OCI-LY1 (cell line): ENCODE results near the gene OMP.

ENCODE experiments used
- H2AFZ ChIP-seq: fragments of 200-600 bp; sonication (generic), shearing (Covaris generic); 2 replicates; pipeline ENCODE4 v1.6.0; 2014; ENCODE audit warnings: antibody characterized with exemption, mild to moderate bottlenecking, low read length
- H3F3A ChIP-seq: fragments of 200-600 bp; sonication (generic), shearing (Covaris generic); 2 replicates; pipeline ENCODE4 v1.6.0; 2014; ENCODE audit warnings: mild to moderate bottlenecking, antibody characterized with exemption, low read length, moderate library complexity; ENCODE audit not compliant: insufficient read depth
- H3K27ac ChIP-seq: fragments of 200-600 bp; sonication (generic); 2 replicates; pipeline ENCODE4 v1.5.1; 2014; ENCODE audit warnings: low read length, mixed run types, mild to moderate bottlenecking, low read depth; ENCODE audit not compliant: poor library complexity, severe bottlenecking
- H3K27me3 ChIP-seq: fragments of 200-600 bp; sonication (generic); 2 replicates; pipeline ENCODE4 v1.6.0; 2014; ENCODE audit warnings: antibody characterized with exemption, mild to moderate bottlenecking, low read length, moderate library complexity; ENCODE audit not compliant: insufficient read depth
- H3K36me3 ChIP-seq: fragments of 200-600 bp; sonication (generic); 2 replicates; pipeline ENCODE4 v1.6.1; 2014; ENCODE audit warnings: mild to moderate bottlenecking, antibody characterized with exemption, low read length, moderate library complexity, mixed read lengths; ENCODE audit not compliant: insufficient read depth
- H3K4me1 ChIP-seq: fragments of 200-600 bp; sonication (generic); 2 replicates; pipeline ENCODE4 v1.5.1; 2014; ENCODE audit warnings: mild to moderate bottlenecking, low read length, moderate library complexity; ENCODE audit not compliant: insufficient read depth, severe bottlenecking
- H3K4me2 ChIP-seq: fragments of 200-600 bp; sonication (generic), shearing (Covaris generic); 2 replicates; pipeline ENCODE4 v1.6.1; 2014; ENCODE audit warnings: low read length
- H3K4me3 ChIP-seq: fragments of 200-600 bp; sonication (generic); 2 replicates; pipeline ENCODE4 v1.5.1; 2014; ENCODE audit warnings: low read length, low read depth, mild to moderate bottlenecking, mixed read lengths; ENCODE audit not compliant: poor library complexity, severe bottlenecking
- H3K79me2 ChIP-seq: fragments of 200-600 bp; shearing (Covaris generic); 2 replicates; pipeline ENCODE4 v1.6.1; 2016; ENCODE audit warnings: mixed run types, low read length, mixed read lengths; ENCODE audit not compliant: insufficient read depth
- H3K9ac ChIP-seq: fragments of 200-600 bp; sonication (generic), shearing (Covaris generic); 2 replicates; pipeline ENCODE4 v1.6.1; 2014; ENCODE audit warnings: mild to moderate bottlenecking, low read length, mixed read lengths
- H3K9me2 ChIP-seq: fragments of 200-600 bp; sonication (generic), shearing (Covaris generic); 2 replicates; pipeline ENCODE4 v1.6.1; 2014; ENCODE audit warnings: low read depth, mild to moderate bottlenecking, low read length, mixed read lengths
- H3K9me3 ChIP-seq: fragments of 200-600 bp; shearing (Covaris generic); 2 replicates; pipeline ENCODE4 v1.6.1; 2014; ENCODE audit warnings: low read length, mixed read lengths
- H4K20me1 ChIP-seq: fragments of 200-600 bp; sonication (generic), shearing (Covaris generic); 2 replicates; pipeline ENCODE4 v1.6.0; 2016; ENCODE audit warnings: mild to moderate bottlenecking, low read length; ENCODE audit not compliant: insufficient read depth
- CTCF ChIP-seq: fragments of 200-600 bp; sonication (generic), shearing (Covaris generic); IDR thresholded peaks from 2 replicates; pipeline ENCODE4 v1.5.1; 2017; ENCODE audit warnings: mild to moderate bottlenecking, antibody characterized with exemption, low read length, moderate library complexity, mixed read lengths
- EZH2 ChIP-seq: fragments of 200-600 bp; sonication (generic), shearing (Covaris generic); IDR thresholded peaks from 2 replicates; pipeline ENCODE4 v1.8.0; 2017; ENCODE audit warnings: borderline replicate concordance, mixed run types, mild to moderate bottlenecking, antibody characterized with exemption, low read length, moderate library complexity, mixed read lengths

The OMP gene

GRCh38 chr11:77107950-77108349, 5.3 kb downstream of the OMP start:
- TF ChIP-seq EZH2, result no peak
- no peak for TF ChIP-seq CTCF
- Histone ChIP-seq H3K4me3 (no peak overlapping the region), H3K9me2 (no peaks in the 10 kb centered on the region), H3K36me3 (no peaks in the 10 kb centered on the region), H3K79me2 (no peaks in the 10 kb centered on the region), H3K4me2 (no peak overlapping the region), H3F3A (no peaks in the 10 kb centered on the region), H3K27ac (no peak overlapping the region), H3K9ac (no peak overlapping the region), H3K9me3 (no peaks in the 10 kb centered on the region), H2AFZ (no peak overlapping the region), H3K4me1 (no peaks in the 10 kb centered on the region), H4K20me1 (no peaks in the 10 kb centered on the region), H3K27me3 (0 out of 2 replicates have a peak, but pooled peaks cover 3% of the 10 kb centered on the region)

GRCh38 chr11:77108436-77108835, 5.8 kb downstream of the OMP start:
- no peak overlapping the region for H3K4me2 ChIP-seq
- H3K9me3 ChIP-seq, result no peaks in the 10 kb centered on the region
- no peak overlapping the region for H3K27ac ChIP-seq
- H3K4me3 ChIP-seq, result no peak overlapping the region
- H3F3A ChIP-seq, result no peaks in the 10 kb centered on the region
- H3K4me1 ChIP-seq, result no peaks in the 10 kb centered on the region
- no peaks in the 10 kb centered on the region for H3K36me3 ChIP-seq
- 0 out of 2 replicates have a peak, but pooled peaks cover 3% of the 10 kb centered on the region for H3K27me3 ChIP-seq
- no peak overlapping the region for H3K9ac ChIP-seq
- H2AFZ ChIP-seq, result no peak overlapping the region
- H3K9me2 ChIP-seq, result no peaks in the 10 kb centered on the region
- no peak for TF ChIP-seq EZH2
- no peak for TF ChIP-seq CTCF
- H3K79me2 ChIP-seq, result no peaks in the 10 kb centered on the region
- no peaks in the 10 kb centered on the region for H4K20me1 ChIP-seq

- Histone ChIP-seq H3K27ac (no peak overlapping the region), H3K27me3 (0 out of 2 replicates have a peak, but pooled peaks cover 3% of the 10 kb centered on the region), H3K4me2 (no peak overlapping the region)
Observed at GRCh38 chr11:77109236-77110019, 6.8 kb downstream of the OMP start.

More at GRCh38 chr11:77109236-77110019, 6.8 kb downstream of the OMP start:
- Histone ChIP-seq H3K79me2 (no peaks in the 10 kb centered on the region), H3K4me1 (no peaks in the 10 kb centered on the region), H3K9ac (no peak overlapping the region), H3K36me3 (no peaks in the 10 kb centered on the region), H3K9me2 (no peaks in the 10 kb centered on the region), H3K9me3 (no peaks in the 10 kb centered on the region), H2AFZ (no peak overlapping the region), H4K20me1 (no peaks in the 10 kb centered on the region), H3F3A (no peaks in the 10 kb centered on the region), H3K4me3 (no peak overlapping the region)
- TF ChIP-seq CTCF (no peak), EZH2 (no peak)
